ENCODE data around the gene HOXB2. TPM values are rescaled to one million over a fixed set of nuclear protein-coding genes. Genes with fewer than 3 reads are reported as not detected.

The HOXB2 gene
- total and polyA plus RNA-seq, 2 experiments from 2014 or later, result not detected

- DNase-seq (ENCODE audit: low spot score), result no peak
- Mint-ChIP-seq H3K4me1 (peaks cover 26% of the 10 kb centered on the region), H3K27me3 (ENCODE audit: insufficient read depth, low read depth, poor library complexity) (peaks cover 69% of the 10 kb centered on the region), H3K27ac (no peak overlapping the region), H3K36me3 (ENCODE audit: low read depth) (peaks cover 4% of the 10 kb centered on the region; the same call in 1 of the 3 replicates), H3K4me3 (no peak overlapping the region), H3K9me3 (peaks cover 3% of the 10 kb centered on the region; the same call in 2 of the 3 replicates)
- Histone ChIP-seq H4K20me1 (replicated peaks; ENCODE audit: insufficient read depth) (peaks cover 7% of the 10 kb centered on the region; the same call in 1 of the 2 replicates), H2AFZ (no peak overlapping the region), H3K36me3 (ENCODE audit: insufficient read depth) (no peaks in the 10 kb centered on the region; the same call in 1 of the 2 replicates), H3K27ac (ENCODE audit: low read depth) (no peak overlapping the region), H3K4me3 (no peak overlapping the region), H3K79me2 (replicated peaks; ENCODE audit: insufficient read depth) (no peaks in the 10 kb centered on the region), H3F3A (replicated peaks; ENCODE audit: low read depth) (peaks cover 11% of the 10 kb centered on the region; the same call in 1 of the 2 replicates), H3K4me1 (ENCODE audit: insufficient read depth) (peaks cover 40% of the 10 kb centered on the region), H3K9me2 (ENCODE audit: insufficient read depth) (no peaks in the 10 kb centered on the region), H3K4me2 (no peak overlapping the region), H3K27me3 (ENCODE audit: insufficient read depth) (peaks cover 97% of the 10 kb centered on the region)
- no peak for TF ChIP-seq ZNF114 (CRISPR knock-in tag; IDR thresholded peaks at IDR 0.05)
- no peak for TF ChIP-seq CREB1 (CRISPR knock-in tag; IDR thresholded peaks at IDR 0.05; ENCODE audit: low read depth)
- no peak for TF ChIP-seq JUNB (IDR thresholded peaks at IDR 0.05; ENCODE audit: unreplicated experiment)
- TF ChIP-seq ZNF462 (CRISPR knock-in tag; IDR thresholded peaks at IDR 0.05), result no peak
- TF ChIP-seq ZNF331 (CRISPR knock-in tag; IDR thresholded peaks at IDR 0.05; ENCODE audit: low read depth), result no peak
- no peak for TF ChIP-seq POLR2AphosphoS5 (IDR thresholded peaks at IDR 0.05; ENCODE audit: low read depth)
- no peak for TF ChIP-seq EZH2phosphoT487 (IDR thresholded peaks at IDR 0.05; ENCODE audit: unreplicated experiment)
- TF ChIP-seq, protein P1, sequence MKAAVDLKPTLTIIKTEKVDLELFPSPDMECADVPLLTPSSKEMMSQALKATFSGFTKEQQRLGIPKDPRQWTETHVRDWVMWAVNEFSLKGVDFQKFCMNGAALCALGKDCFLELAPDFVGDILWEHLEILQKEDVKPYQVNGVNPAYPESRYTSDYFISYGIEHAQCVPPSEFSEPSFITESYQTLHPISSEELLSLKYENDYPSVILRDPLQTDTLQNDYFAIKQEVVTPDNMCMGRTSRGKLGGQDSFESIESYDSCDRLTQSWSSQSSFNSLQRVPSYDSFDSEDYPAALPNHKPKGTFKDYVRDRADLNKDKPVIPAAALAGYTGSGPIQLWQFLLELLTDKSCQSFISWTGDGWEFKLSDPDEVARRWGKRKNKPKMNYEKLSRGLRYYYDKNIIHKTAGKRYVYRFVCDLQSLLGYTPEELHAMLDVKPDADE (IDR thresholded peaks at IDR 0.05), result no peak
- no peak for TF ChIP-seq STAT1 (IDR thresholded peaks at IDR 0.05; ENCODE audit: unreplicated experiment)
- ATAC-seq, result no peak
Measured at GRCh38 chr17:48539177-48539576, 5.7 kb downstream of the HOXB2 start.

Measured in GM23338 (cell line).